Activated B cell treated with CpG ODN at 0.5 μM for 24 hours (primary cell): Measurements from ENCODE around the gene PF4V1. TPM values are rescaled to one million over a fixed set of nuclear protein-coding genes. Genes with fewer than 3 reads are reported as not detected.

Source experiments
- ATAC-seq: fragments of 200-7000 bp; cut with Tn5 transposase; one replicate; pipeline ENCODE4 v1.10.0; 2021; ENCODE audit warnings: low read depth, mild to moderate bottlenecking, moderate library complexity
- CTCF ChIA-PET: fragments of 350-600 bp; sonication (Branson Sonifier 250); formaldehyde crosslinking; loops from one replicate; lab custom pipeline; 2021; ENCODE audit warnings: antibody characterized with exemption; lab: Charles Lee
- POLR2A ChIA-PET: fragments of 350-600 bp; sonication (Branson Sonifier 250); formaldehyde crosslinking; loops from one replicate; lab custom pipeline; 2021; ENCODE audit warnings: antibody characterized with exemption; lab: Charles Lee
- DNase-seq: peaks from one replicate; pipeline ENCODE4 v3.0.0; 2022
- H3K27ac Mint-ChIP-seq: one replicate; pipeline ENCODE4 v1.8.0; 2020; ENCODE audit warnings: mixed read lengths
- H3K27me3 Mint-ChIP-seq: one replicate; pipeline ENCODE4 v1.8.0; 2021; ENCODE audit warnings: mixed read lengths
- H3K36me3 Mint-ChIP-seq: one replicate; pipeline ENCODE4 v1.8.0; 2021; ENCODE audit warnings: low read depth, mixed read lengths
- H3K4me1 Mint-ChIP-seq: one replicate; pipeline ENCODE4 v1.8.0; 2021; ENCODE audit warnings: mixed read lengths
- H3K4me3 Mint-ChIP-seq: one replicate; pipeline ENCODE4 v1.8.0; 2020; ENCODE audit warnings: mild to moderate bottlenecking, mixed read lengths
- H3K9me3 Mint-ChIP-seq: one replicate; pipeline ENCODE4 v1.8.0; 2020; ENCODE audit warnings: mixed read lengths
- CTCF ChIP-seq: fragments of 200-600 bp; IDR thresholded peaks from one replicate; pipeline ENCODE4 v1.8.0; 2022; ENCODE audit warnings: antibody characterized with exemption, mild to moderate bottlenecking
- intact Hi-C: fragments of 100-400 bp; cut with micrococcal nuclease; formaldehyde crosslinking; loops from one replicate; pipeline ENCODE4 v1.15.1; 2024
- total RNA-seq: library from RNA; stranded (reverse); gene quantifications from 2 replicates; pipeline ENCODE4 v1.2.3, GENCODE V29; 2022

Gene PF4V1
- total RNA-seq, result not detected in 2 replicates

- H3K9me3 Mint-ChIP-seq, result no peaks in the 10 kb centered on the region
- CTCF ChIA-PET, result no interaction called here
- DNase-seq (no peak), ATAC-seq (no peak)
- H3K4me1 Mint-ChIP-seq, result no peaks in the 10 kb centered on the region
- H3K4me3 Mint-ChIP-seq, result no peak within 1 kb of the TSS
- intact Hi-C loops, result no loop called here
- H3K27me3 Mint-ChIP-seq, result peaks cover 18% of the 10 kb centered on the region
- no peak within 1 kb of the TSS for H3K27ac Mint-ChIP-seq
- TF ChIP-seq CTCF, result no peak
- POLR2A ChIA-PET, result no interaction called here
- no peaks in the 10 kb centered on the region for H3K36me3 Mint-ChIP-seq
These were observed at the start of gene PF4V1 for GRCh38 chr4:73853246-73853704. Gene PF4V1, plus strand, starts transcription at chr4:73853296. Its CDS starts 67 bp downstream, at chr4:73853363.

- Mint-ChIP-seq H3K27ac (no peak overlapping the region), H3K27me3 (no peaks in the 10 kb centered on the region), H3K4me1 (no peaks in the 10 kb centered on the region), H3K36me3 (no peaks in the 10 kb centered on the region), H3K4me3 (no peak overlapping the region), H3K9me3 (no peaks in the 10 kb centered on the region)
- no peak for TF ChIP-seq CTCF
- no peak for DNase-seq
- ATAC-seq, result no peak
- CTCF ChIA-PET, result no interaction called here
- intact Hi-C loops, result no loop called here
- POLR2A ChIA-PET, result no interaction called here
These were observed 42.9 kb upstream of the PF4V1 start for GRCh38 chr4:73810191-73810590.

GRCh38 chr4:73811841-73812240 lies 41.3 kb upstream of the PF4V1 start:
- ATAC-seq, result no peak
- Mint-ChIP-seq H3K4me3 (no peak overlapping the region), H3K36me3 (no peaks in the 10 kb centered on the region), H3K4me1 (no peaks in the 10 kb centered on the region), H3K9me3 (no peaks in the 10 kb centered on the region), H3K27me3 (no peaks in the 10 kb centered on the region), H3K27ac (no peak overlapping the region)
- ChIA-PET POLR2A (no interaction called here), CTCF (no interaction called here)
- DNase-seq, result no peak
- TF ChIP-seq CTCF, result no peak
- intact Hi-C loops, result no loop called here

- ChIA-PET POLR2A (no interaction called here), CTCF (no interaction called here)
- no peaks in the 10 kb centered on the region for H3K9me3 Mint-ChIP-seq
- no peak for DNase-seq
- no peak overlapping the region for H3K27ac Mint-ChIP-seq
- H3K27me3 Mint-ChIP-seq, result no peaks in the 10 kb centered on the region
- no peak for TF ChIP-seq CTCF
- no peak overlapping the region for H3K4me3 Mint-ChIP-seq
- intact Hi-C loops, result no loop called here
- no peaks in the 10 kb centered on the region for H3K36me3 Mint-ChIP-seq
- H3K4me1 Mint-ChIP-seq, result no peaks in the 10 kb centered on the region
- ATAC-seq, result no peak
These were observed 38.4 kb upstream of the PF4V1 start for GRCh38 chr4:73814679-73815078.

GRCh38 chr4:73815145-73815544 lies 38.0 kb upstream of the PF4V1 start:
- ChIA-PET CTCF (no interaction called here), POLR2A (no interaction called here)
- Mint-ChIP-seq H3K36me3 (no peaks in the 10 kb centered on the region), H3K9me3 (no peaks in the 10 kb centered on the region), H3K27ac (no peak overlapping the region), H3K4me1 (no peaks in the 10 kb centered on the region), H3K4me3 (no peak overlapping the region), H3K27me3 (no peaks in the 10 kb centered on the region)
- intact Hi-C loops, result no loop called here
- no peak for TF ChIP-seq CTCF
- DNase-seq (no peak), ATAC-seq (no peak)
